CD4-positive, alpha-beta T cell (primary cell): ENCODE results near the gene DAAM1. TPM values are rescaled to one million over a fixed set of nuclear protein-coding genes. Genes with fewer than 3 reads are reported as not detected.

Experiments
- ATAC-seq: fragments of 200-7000 bp; cut with Tn5 transposase; one replicate; pipeline ENCODE4 v1.10.0; 2022; ENCODE audit warnings: mild to moderate bottlenecking; ENCODE audit not compliant: poor library complexity
- CTCF ChIA-PET: fragments of 350-600 bp; sonication (Branson Sonifier 250); formaldehyde crosslinking; loops from one replicate; lab custom pipeline; 2021; ENCODE audit warnings: antibody characterized with exemption, inconsistent platforms; lab: Charles Lee
- POLR2A ChIA-PET: fragments of 350-600 bp; sonication (Branson Sonifier 250); formaldehyde crosslinking; loops from one replicate; lab custom pipeline; 2021; ENCODE audit warnings: antibody characterized with exemption, inconsistent platforms; lab: Charles Lee
- DNase-seq, 14 experiments: peaks; one replicate each; pipeline ENCODE4 v3.0.0-alpha.2; 2013 to 2020; ENCODE audit warnings: mixed read lengths in 2 of 14
- H3K27ac ChIP-seq, 2 donors: one replicate each; pipeline versions ENCODE4 v1.5.1 to v1.7.0; 2013; ENCODE audit warnings: low read length in 2 of 2, low read depth in 1 of 2, mild to moderate bottlenecking in 1 of 2
- H3K27me3 ChIP-seq, 2 experiments: 1 replicate in 1 of 2; 2 replicates in 1 of 2; pipeline versions ENCODE4 v1.6.1 to v1.7.0; 2013; ENCODE audit warnings: low read length in 2 of 2, control low read depth in 1 of 2, mild to moderate bottlenecking in 1 of 2, moderate library complexity in 1 of 2; ENCODE audit not compliant: insufficient read depth in 2 of 2, control insufficient read depth in 1 of 2
- H3K36me3 ChIP-seq: one replicate; pipeline ENCODE4 v1.6.1; 2013; ENCODE audit warnings: low read length, control low read depth; ENCODE audit not compliant: insufficient read depth
- H3K4me1 ChIP-seq: one replicate; pipeline ENCODE4 v1.6.1; 2013; ENCODE audit warnings: low read length, control low read depth; ENCODE audit not compliant: insufficient read depth
- H3K4me3 ChIP-seq: one replicate; pipeline ENCODE4 v1.5.1; 2013; ENCODE audit warnings: mild to moderate bottlenecking, low read length, moderate library complexity
- H3K9me3 ChIP-seq, 2 experiments: 1 replicate in 1 of 2; 2 replicates in 1 of 2; pipeline versions ENCODE4 v1.6.1 to v1.7.0; 2013; ENCODE audit warnings: low read length in 2 of 2, mild to moderate bottlenecking in 2 of 2, control low read depth in 1 of 2, moderate library complexity in 1 of 2; ENCODE audit not compliant: control insufficient read depth in 1 of 2, insufficient read depth in 1 of 2
- H3K27ac Mint-ChIP-seq: one replicate; pipeline ENCODE4 v1.8.0; 2020; ENCODE audit warnings: mixed read lengths
- H3K27me3 Mint-ChIP-seq: one replicate; pipeline ENCODE4 v1.8.0; 2021; ENCODE audit warnings: mixed read lengths
- H3K36me3 Mint-ChIP-seq: one replicate; pipeline ENCODE4 v1.8.0; 2021; ENCODE audit warnings: low read depth, mixed read lengths
- H3K4me1 Mint-ChIP-seq: one replicate; pipeline ENCODE4 v1.8.0; 2021; ENCODE audit warnings: low read depth, mixed read lengths
- H3K4me3 Mint-ChIP-seq: one replicate; pipeline ENCODE4 v1.8.0; 2020; ENCODE audit warnings: mild to moderate bottlenecking, mixed read lengths
- H3K9me3 Mint-ChIP-seq: one replicate; pipeline ENCODE4 v1.8.0; 2020; ENCODE audit warnings: mixed read lengths
- CTCF ChIP-seq: fragments of 200-600 bp; IDR thresholded peaks from one replicate; pipeline ENCODE4 v1.8.0; 2022; ENCODE audit warnings: antibody characterized with exemption, mild to moderate bottlenecking
- intact Hi-C, 2 experiments: fragments of 100-400 bp; cut with DNase I in 1 of 2; cut with micrococcal nuclease in 1 of 2; formaldehyde crosslinking; loops; one replicate each; pipeline versions ENCODE4 v1.15.1 to v1.9.0; 2023 to 2025; cut with DNase I, micrococcal nuclease
- total RNA-seq, 174 experiments: library from RNA in 2 of 174; stranded (reverse) in 2 of 174; gene quantifications; one replicate each; pipeline ENCODE4 v1.2.3 and lab custom pipeline; 2021 to 2026

DAAM1 gene
- total RNA-seq, 2 experiments from 2014 or later: 7.4 to 8.8 TPM

GRCh38 chr14:59314953-59315599 is 126.6 kb downstream of the DAAM1 start:
- Histone ChIP-seq H3K9me3 (no peaks in the 10 kb centered on the region), H3K36me3 (no peaks in the 10 kb centered on the region), H3K4me3 (no peak overlapping the region), H3K27ac (no peak overlapping the region), H3K27me3 (no peaks in the 10 kb centered on the region), H3K4me1 (no peaks in the 10 kb centered on the region)
- Mint-ChIP-seq H3K4me3 (no peak overlapping the region), H3K4me1 (no peaks in the 10 kb centered on the region), H3K27me3 (no peaks in the 10 kb centered on the region), H3K36me3 (no peaks in the 10 kb centered on the region), H3K27ac (no peak overlapping the region), H3K9me3 (no peaks in the 10 kb centered on the region)
- TF ChIP-seq CTCF: no peak
- ChIA-PET POLR2A (no interaction called here), CTCF (no interaction called here)
- DNase-seq (no peak), ATAC-seq (no peak)
- intact Hi-C loops: no loop called here

GRCh38 chr14:59316151-59316830 is 127.8 kb downstream of the DAAM1 start:
- ATAC-seq (no peak), DNase-seq (no peak)
- no peaks in the 10 kb centered on the region for H3K27me3 ChIP-seq
- CTCF ChIA-PET: no interaction called here
- H3K4me3 ChIP-seq: no peak overlapping the region
- H3K9me3 ChIP-seq: no peaks in the 10 kb centered on the region
- no peak for TF ChIP-seq CTCF
- no peaks in the 10 kb centered on the region for H3K4me1 ChIP-seq
- H3K36me3 ChIP-seq: no peaks in the 10 kb centered on the region
- H3K9me3 Mint-ChIP-seq: no peaks in the 10 kb centered on the region
- POLR2A ChIA-PET: no interaction called here
- H3K36me3 Mint-ChIP-seq: peaks cover 6% of the 10 kb centered on the region
- intact Hi-C loops: no loop called here
- H3K27me3 Mint-ChIP-seq: no peaks in the 10 kb centered on the region
- H3K27ac Mint-ChIP-seq: no peak overlapping the region
- no peak overlapping the region for H3K4me3 Mint-ChIP-seq
- no peak overlapping the region for H3K27ac ChIP-seq
- H3K4me1 Mint-ChIP-seq: no peaks in the 10 kb centered on the region

- intact Hi-C loops: no loop called here
- Histone ChIP-seq H3K4me1 (no peaks in the 10 kb centered on the region), H3K36me3 (no peaks in the 10 kb centered on the region), H3K27ac (no peak overlapping the region), H3K4me3 (no peak overlapping the region), H3K27me3 (no peaks in the 10 kb centered on the region), H3K9me3 (no peaks in the 10 kb centered on the region)
- ATAC-seq (no peak), DNase-seq (no peak)
- Mint-ChIP-seq H3K36me3 (peaks cover 14% of the 10 kb centered on the region), H3K9me3 (no peaks in the 10 kb centered on the region), H3K27ac (no peak overlapping the region), H3K27me3 (no peaks in the 10 kb centered on the region), H3K4me3 (no peak overlapping the region), H3K4me1 (no peaks in the 10 kb centered on the region)
- ChIA-PET CTCF (no interaction called here), POLR2A (no interaction called here)
- no peak for TF ChIP-seq CTCF
These were observed 128.9 kb downstream of the DAAM1 start for GRCh38 chr14:59317346-59317745.
